HG03139 (cell line): ENCODE results near the gene DUSP8.

Source experiments
- ATAC-seq: cut with Tn5 transposase; IDR thresholded peaks from one replicate; pipeline ENCODE4 v1.9.1; 2021; ENCODE audit not compliant: unreplicated experiment

Gene DUSP8

DNA sequence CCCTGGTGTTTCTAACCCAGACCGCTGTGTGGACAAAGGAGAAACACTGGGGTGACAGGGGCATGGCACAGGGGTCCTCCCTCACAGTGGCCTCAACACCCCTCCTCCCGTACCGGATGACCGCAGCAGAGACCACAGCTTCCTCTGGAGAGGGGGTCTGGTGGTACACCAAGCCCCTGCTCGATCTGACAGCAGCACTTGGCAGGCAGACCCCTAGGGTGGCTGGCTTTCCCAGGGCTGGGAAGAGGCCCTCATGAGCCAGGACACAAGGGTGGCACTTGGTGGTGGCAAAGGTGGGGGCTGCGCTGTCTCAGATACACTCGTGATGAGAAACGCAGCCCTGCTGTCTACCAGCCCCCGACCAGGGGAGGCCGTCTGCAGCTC lies 38.7 kb downstream of the DUSP8 start:
- ATAC-seq = no peak

DNA sequence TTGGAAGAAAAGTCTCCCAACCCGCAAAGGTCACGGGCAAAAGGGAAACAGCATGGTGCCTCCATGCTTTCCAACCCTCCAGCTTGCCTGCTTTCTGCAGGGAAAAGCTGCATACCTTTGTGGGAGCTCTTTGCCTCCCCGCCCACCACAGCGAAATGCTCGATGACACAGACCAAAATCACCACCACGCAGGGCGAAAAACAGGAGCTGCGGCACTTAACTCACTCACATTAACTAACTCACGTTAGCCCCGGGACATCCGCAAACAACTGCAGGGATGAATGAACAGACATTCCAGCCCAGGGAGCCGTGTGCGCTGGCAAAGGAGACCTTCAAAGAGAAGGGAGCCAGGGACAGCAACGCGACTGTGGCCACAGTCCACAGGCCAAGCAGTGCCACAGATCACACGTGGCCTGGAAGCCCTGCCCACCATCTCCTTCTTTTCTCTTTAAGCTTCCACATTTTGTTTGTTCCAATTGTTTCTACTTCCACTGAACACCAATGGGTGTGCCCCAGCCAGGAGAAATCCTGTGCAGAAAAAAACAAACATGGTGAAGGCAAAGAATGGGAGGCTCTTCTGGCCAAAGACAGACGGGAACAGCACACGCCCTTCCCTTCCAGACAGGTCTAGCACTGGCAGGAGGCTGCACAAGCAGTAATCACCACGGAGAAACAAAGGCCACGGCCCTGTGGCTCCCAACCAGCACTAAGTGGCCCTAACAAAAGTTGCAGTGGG lies 39.3 kb downstream of the DUSP8 start:
- no peak for ATAC-seq

DNA sequence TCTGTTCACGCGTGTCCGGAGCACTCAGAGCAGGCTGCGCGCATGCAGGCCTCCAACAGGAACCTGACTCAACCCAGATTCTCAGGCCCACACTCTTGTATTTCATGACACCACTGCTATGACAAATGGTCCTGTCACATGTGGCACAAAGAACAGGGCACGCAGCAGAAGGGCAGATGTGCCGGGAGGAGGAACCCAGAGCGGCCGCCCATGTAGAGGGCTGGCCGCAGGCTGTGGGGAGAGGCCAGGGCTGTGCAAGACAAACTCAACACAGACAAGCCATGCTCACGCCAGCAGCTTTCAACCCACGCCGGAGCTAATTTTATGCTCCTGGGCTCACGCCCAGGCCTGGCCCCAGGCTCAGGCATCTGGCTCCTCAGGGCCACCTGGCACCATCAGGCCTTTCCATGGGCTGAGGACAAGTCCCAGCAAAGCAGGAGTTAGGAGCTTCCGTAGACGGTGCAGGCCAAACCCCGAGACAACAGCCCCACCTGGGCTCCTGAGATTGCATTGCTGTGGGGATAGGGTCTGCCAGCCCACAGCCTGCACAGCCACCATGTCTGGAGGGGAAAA lies 40.0 kb downstream of the DUSP8 start:
- ATAC-seq = no peak

DNA sequence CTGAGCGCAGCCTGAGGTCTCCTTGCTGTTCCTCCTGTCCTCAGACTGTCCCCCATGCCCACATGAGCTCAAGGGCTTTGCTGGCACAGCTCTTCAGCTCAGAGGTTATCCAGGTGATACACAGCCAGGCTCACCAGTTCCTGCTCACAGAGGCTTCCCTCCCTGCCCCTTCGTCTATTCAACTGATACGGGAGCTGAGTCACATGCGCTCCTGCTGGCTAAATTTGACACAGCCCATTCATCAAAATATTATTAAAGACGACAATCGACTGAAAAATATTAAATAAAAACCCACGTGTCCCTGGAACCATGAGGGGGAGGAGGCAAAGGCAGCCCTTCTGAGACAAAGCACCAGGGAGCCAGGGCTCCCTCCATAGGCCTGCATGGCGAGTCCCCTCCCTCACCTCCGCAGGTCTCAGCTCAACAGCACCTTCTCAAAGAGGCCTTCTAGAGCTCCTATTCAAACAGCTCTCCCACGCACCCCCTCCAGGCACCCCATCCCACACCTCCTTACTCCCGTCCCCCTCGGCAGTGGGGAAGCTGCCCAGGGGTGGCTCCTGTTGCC lies 40.5 kb downstream of the DUSP8 start:
- ATAC-seq = no peak

DNA sequence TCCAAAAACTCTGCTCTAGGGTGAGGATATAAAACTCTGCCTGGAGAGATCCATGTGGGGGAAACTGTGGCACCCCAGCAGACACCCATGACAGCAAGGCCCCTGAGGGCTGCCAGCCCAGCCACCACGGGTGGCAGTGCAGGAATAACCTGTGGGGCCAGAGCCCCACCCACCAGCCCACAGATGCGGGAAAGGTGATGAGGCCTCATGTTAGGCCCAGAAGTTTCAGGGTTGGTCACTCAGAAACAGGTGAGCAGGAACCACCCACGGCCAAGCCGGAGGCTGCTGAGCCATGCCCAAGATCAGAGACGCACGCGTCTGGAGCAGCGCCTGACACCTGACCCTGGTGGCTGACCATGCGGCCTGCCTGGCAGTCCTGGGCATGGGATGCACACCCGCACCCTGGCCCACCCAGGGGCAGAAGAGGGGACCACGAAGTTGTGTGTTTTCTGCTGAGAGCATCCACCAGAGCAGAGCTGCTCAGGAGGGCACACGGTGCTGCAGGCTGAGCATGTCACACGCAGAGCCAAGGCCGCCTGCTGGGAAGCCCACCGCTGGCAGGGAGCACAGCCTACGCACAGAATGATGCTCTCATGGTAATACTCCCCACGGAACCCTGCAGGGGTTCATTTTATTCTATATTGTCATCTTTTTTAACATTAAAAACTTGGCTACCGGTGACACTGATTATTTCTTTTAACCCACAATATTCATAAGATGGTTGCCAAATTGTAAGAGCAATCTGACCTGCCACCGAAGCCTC lies 41.2 kb downstream of the DUSP8 start:
- ATAC-seq = no peak

DNA sequence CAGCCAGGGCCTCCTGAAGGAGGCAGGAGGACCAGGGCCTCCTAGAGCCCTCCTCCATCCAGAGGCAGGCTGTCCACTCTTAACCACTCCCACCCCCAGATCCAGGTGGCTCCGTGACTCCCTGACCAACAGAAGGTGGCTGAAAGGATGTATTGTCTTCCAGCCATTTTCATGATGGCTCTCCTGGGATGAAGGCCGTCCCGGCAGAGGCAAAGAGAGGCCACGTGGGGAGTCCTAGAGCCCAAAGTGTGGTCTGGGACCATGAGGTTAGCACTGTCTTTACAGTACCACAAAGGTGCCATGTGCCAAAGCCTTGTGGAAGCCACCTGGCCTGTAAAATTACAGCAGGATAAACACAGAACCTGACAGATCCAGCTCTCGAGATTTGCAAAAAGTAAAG lies 42.3 kb downstream of the DUSP8 start:
- no peak for ATAC-seq

DNA sequence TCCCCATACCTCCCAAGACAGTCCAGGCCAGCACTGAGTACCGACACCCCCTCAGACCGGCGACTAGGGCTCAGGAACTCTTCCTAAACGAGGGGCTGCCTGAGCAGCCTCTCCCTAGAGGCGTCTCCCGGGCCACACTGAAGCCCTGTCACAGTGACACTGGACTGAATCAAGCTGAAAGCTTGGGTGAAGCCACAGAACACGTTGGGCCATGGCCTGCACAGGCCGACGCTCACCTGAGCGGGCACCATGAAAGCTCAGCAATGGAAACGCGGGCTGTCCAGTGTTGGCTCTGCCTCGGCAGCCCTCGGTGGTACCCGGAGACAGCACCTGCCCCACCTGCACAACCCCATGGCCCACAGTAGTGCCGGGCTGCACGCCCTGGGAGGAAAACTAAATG lies 42.8 kb downstream of the DUSP8 start:
- ATAC-seq = no peak

DNA sequence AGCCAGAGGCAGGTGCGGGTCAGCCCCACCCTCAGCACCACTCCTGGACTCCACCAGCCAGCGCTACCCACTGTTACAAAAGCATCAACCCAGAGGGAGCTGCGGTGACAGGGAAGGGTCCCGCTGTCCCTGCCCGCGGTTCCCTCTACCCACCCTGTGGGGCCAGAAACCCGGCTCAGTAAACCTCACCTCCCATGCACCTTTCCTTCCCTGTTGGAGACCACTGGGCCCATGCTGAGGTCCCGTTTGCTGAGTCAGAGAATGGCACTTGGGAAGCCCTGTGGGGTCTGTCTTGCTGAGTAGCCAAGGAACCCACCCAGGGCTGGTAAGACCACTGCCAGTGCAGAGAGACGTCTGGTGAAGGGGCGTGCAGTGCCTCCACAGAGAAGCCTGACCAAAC lies 43.4 kb downstream of the DUSP8 start:
- ATAC-seq = no peak

DNA sequence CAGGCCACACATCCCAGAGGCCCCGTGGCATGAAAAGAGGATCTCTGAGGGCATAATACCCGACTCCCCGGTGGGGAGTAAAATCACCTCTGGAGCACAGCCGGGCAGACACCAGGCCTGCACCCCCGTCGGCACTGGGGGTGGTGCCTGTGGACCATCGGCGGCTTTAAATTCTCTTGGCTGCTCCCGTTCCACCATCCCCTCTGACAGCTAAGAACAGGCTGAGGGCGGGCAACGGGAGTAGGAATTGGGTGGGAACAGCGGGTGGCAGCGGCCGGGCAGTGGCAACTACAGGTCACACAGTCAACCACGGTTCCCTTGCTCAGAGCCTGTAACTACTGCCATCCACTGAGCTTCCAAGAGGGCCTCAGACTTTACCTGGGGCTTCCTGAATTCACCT lies 45.3 kb downstream of the DUSP8 start:
- no peak for ATAC-seq

DNA sequence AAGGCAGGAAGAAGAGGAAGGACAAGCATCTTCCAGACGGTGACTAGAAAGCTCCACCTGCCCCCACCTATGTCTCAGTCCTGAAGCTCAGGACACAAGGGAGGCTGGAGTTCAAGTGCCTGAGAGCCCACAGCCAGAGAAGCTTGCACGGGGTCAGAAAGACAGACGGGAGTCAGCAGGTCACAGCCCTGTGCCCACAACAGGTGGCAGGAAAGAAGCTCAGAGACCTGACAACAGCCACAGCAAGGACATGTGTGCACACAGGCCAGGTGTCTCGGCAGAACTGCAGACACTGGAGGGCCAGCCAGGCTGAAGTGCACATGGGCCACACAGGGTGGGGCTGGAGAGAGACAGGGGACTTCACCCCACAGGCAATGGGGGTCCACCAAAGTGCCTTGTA lies 48.3 kb downstream of the DUSP8 start:
- no peak for ATAC-seq

DNA sequence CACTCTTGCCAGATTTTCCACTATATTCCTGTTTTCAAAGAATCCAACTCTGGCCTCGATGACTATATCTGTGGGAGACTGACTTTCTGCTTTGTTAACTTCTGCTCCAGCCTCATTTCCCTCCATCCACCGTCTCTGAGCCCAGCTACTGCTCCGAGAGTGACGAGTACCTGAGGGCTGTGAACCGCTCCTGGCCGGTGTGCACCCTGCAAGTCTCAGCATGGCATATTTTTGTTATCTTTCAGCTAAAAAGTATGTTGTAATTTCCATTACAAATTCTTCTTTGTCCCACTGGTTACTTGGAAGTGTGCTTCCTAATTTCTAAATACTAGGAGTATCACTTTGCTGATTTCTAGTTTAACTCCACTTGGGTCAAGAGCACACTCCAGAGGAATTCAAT lies 49.0 kb downstream of the DUSP8 start:
- no peak for ATAC-seq

DNA sequence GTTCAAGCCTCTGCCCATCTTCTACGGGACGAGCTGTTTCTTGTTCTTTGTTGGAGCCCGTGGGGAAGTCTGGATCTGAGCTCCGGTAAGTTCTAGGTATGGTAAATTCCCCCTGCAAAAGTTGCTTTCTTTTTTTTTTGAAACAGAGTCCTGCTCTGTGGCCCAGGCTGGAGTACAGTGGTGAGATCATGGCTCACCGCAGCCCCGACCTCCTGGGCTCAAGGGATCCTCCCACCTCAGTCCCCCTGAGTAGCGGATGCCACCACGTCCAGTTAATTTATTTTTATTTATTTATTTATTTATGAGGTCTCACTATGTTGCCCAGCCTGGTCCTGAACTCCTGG lies 50.0 kb downstream of the DUSP8 start:
- no peak for ATAC-seq

DNA sequence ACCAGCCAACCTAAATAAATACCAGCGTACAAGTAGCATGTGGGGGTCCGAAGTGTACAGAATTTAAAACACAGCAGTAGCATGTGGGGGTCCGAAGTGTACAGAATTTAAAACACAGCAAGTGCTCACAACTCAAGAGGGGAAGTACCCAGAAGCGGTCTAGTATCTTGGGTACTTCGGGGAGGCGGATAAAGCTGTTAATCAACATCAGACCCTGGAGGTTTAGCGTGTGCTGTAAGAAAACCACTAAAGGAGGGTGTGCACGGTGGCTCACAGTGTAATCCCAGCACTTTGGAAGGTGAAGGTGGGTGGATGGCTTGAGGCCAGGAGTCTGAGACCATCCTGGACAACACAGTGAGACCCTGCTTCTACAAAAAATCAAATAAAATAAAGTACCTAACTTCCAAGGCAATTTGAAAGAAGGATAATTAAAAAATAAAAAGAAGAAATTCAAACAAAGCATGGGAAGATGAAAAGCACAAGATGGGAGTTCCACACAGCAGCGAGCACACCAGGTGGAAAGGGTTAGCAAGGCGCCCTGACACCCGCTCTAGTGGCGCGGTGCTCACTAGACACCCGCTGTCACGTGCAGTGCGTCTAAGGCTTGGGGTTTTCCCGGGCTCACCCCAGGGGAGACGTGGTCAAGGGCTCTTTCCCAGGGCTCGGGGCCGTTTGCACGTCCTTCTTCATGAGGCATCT lies 50.5 kb downstream of the DUSP8 start:
- ATAC-seq = peak; percentile 74

DNA sequence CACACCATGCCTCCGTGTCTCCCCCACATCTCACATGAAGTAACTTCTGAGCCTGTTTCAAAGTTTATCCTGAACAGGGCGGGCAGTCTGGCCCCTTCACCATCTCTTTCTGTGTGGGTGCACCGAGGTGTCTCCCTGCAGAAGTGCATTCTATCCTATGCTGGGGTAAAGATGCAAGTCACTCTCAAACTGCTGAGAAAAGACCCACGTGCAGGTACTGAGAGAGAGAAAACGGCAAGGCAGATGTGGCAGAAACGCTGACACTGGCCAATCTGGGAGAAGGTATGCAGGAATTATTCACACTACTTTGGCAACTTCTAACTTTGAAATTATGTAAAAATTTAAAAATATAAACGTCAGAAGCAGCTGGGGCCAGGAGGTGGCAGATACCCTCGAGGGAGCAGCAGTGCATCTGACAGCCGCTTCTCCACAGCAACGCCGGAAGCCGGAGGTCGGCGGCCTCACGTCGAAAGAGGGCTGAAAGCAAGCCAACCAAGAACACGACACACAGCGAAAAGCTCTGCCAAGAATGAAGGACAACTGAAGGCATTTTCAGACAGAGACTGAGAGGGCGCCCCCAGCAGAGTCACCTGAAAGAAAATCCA lies 51.3 kb downstream of the DUSP8 start:
- no peak for ATAC-seq

DNA sequence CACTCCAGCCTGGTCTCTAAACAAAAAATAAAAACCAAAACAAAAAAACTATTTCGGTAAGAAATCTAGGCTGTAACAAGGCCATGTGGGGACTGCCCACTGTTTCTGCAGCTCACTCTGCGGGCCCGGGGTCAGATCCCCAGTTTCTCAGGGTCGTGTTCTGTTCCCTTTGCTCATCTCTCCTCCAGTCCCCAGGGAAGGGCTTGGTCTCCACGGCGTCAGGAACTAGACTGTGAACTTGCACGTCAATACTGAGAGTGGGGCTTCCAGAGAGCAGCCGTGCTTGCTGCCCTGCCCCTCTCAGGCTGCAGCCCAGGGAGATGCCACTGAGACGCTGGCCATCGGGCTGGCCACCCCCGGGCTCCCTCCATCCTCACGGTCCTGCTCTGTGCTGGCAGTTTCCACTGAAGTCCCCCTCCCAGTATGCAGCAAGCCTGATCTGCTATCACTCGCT lies 51.8 kb downstream of the DUSP8 start:
- ATAC-seq = no peak

DNA sequence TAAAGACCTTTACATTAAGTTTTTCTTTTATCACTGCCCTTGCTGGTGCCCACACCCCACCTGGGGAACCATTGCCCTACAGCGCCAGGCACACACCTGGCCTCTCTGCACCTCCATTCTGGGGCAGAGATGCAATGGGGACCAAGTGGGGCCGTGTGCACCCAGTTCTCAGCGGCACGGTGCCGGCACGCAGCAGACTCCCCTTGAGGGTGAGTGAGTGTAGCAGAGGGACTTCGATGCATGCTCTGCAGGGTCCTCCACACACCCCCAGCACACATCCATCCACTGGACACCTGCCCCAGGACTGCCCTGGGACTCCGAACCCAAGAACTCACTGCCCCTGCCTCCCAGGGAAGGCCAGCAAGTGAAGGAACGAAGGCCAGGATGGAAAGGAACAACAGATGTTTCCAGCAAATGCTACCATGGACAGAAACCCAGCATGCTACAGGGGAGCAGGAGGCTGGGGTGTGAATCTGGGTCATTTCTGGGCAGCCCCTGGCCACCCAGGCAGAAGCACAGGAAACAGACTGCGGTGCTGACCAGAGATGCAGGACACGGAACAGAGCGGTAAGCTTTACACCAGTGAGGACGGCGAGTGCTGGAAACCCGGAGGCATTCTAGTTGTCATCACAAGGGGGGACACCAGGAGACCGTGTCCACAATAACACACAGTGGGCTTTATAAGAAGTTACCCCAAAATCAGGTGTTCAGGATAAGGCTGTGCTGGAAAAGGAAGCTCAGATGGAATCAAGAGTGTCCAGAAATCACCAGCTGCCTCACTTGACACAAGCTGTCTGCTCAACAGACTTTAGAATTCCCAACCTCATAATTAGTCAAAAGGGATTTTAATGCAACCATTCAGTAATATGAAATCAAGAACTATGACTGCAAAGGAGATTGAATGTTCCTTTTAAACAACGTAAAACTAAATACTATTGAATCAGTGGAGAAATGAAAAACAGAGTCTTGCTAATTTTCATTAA lies 52.8 kb downstream of the DUSP8 start:
- ATAC-seq = no peak

DNA sequence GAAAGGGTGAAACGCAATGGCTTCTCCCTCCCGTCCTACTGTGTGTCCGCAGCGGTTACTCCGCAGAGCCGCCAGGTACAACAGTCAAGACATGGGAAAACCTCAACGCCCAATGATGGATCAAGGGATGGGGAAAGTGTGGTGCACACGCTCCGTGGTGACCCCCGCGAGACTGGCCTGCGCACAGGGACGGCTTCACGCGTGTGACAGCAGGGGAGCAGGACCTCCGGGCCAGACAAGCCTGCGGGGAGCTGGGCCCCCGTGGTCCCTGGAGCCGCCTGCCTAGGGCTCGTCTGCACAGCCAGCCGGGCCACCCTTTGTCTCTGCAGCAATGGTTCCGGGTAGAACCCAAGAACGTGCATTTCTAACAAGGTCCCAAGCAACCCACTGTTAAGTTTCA lies 53.8 kb downstream of the DUSP8 start:
- no peak for ATAC-seq

DNA sequence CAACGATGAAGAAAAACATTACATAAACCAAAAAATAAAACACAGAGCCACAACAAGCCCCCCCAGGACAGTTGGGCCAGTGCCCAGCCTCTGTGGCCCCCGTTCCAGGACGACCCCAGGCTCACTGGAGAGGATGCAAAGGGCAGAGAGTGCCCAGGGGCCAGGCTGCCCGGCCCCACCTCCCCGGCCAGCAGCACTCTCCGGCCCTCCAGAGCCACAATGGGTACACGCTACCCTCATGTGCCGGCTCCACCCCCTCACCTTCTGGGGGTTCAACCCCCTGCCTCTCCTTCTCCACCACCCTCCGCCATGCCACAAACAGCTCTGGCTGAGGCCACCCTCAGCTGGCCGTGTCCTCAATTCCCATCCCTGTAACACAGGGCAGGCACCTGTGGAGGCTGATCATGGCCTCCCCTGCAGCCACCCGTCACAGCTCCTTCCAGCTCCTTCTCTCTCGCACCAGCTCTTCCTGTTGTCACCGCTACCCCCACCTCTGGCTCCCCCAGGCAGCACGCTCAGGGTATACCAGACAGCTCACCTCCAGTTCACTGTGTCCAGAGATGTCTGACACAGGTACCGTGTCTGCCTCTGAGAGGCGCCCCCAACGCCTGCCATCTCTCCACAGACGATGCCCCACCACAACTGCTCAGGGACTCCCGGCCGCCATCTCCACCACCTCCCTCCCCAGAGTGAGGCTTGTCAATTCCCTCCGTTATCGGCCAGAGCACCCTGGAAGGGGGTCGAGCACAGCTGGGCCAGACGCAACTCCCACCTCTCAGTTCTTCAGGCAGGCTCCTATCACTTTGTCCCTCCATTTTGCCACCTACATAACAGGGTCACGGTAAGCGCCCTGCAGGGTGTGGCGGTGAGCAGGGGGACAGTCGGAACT lies 54.7 kb downstream of the DUSP8 start:
- ATAC-seq = no peak
